HG03520 (cell line): ENCODE measurements around the gene XCR1.
"Not testable (repeated sequence)": the region's sequence is repeated elsewhere in the genome, so short reads cannot be mapped to it uniquely, and the experiment has no call there.

Experiments
- ATAC-seq: cut with Tn5 transposase; IDR thresholded peaks from one replicate; pipeline ENCODE4 v1.9.1; 2021; ENCODE audit warnings: mild to moderate bottlenecking, moderate library complexity; ENCODE audit not compliant: unreplicated experiment

XCR1 gene

GRCh38 chr3:46027021-46027705, at the start of gene XCR1:
Gene XCR1, minus strand, starts transcription at chr3:46027483. Its CDS starts 5,536 bp downstream, at chr3:46021947.
- no peak for ATAC-seq

GRCh38 chr3:46076606-46077005, 49.3 kb upstream of the XCR1 start:
- no peak for ATAC-seq

- ATAC-seq = no peak
Measured at GRCh38 chr3:46075816-46076215, 48.5 kb upstream of the XCR1 start.

GRCh38 chr3:46071222-46071858, 44.1 kb upstream of the XCR1 start:
- no peak for ATAC-seq

GRCh38 chr3:46070595-46071093, 43.4 kb upstream of the XCR1 start:
- no peak for ATAC-seq

GRCh38 chr3:46068501-46068900, 41.2 kb upstream of the XCR1 start:
- ATAC-seq = no peak

- no peak for ATAC-seq
Measured at GRCh38 chr3:46067401-46067800, 40.1 kb upstream of the XCR1 start.

GRCh38 chr3:46065750-46066256, 38.5 kb upstream of the XCR1 start:
- ATAC-seq = no peak

- no peak for ATAC-seq
Measured at GRCh38 chr3:46065294-46065705, 38.0 kb upstream of the XCR1 start.

- ATAC-seq = no peak
Measured at GRCh38 chr3:46062679-46063078, 35.4 kb upstream of the XCR1 start.

- no peak for ATAC-seq
Measured at GRCh38 chr3:46061887-46062286, 34.6 kb upstream of the XCR1 start.

GRCh38 chr3:46061108-46061720, 33.9 kb upstream of the XCR1 start:
- no peak for ATAC-seq

- ATAC-seq = no peak
Measured at GRCh38 chr3:46060551-46060950, 33.3 kb upstream of the XCR1 start.

- no peak for ATAC-seq
Measured at GRCh38 chr3:46059432-46059831, 32.1 kb upstream of the XCR1 start.

GRCh38 chr3:46058981-46059380, 31.7 kb upstream of the XCR1 start:
- no peak for ATAC-seq

GRCh38 chr3:46057716-46058115, 30.4 kb upstream of the XCR1 start:
- no peak for ATAC-seq

- ATAC-seq = no peak
Measured at GRCh38 chr3:46056686-46057085, 29.4 kb upstream of the XCR1 start.

GRCh38 chr3:46053761-46054515, 26.7 kb upstream of the XCR1 start:
- not testable (repeated sequence) for ATAC-seq

GRCh38 chr3:46053265-46053664, 26.0 kb upstream of the XCR1 start:
- ATAC-seq = not testable (repeated sequence)

- no peak for ATAC-seq
Measured at GRCh38 chr3:46052531-46052930, 25.2 kb upstream of the XCR1 start.

- ATAC-seq = no peak
Measured at GRCh38 chr3:46049093-46049492, 21.8 kb upstream of the XCR1 start.
